ENCODE measurements around the gene SUOX. TPM values are rescaled to one million over a fixed set of nuclear protein-coding genes. Genes with fewer than 3 reads are reported as not detected.

SUOX gene
- total RNA-seq (9.4 TPM), polyA plus RNA-seq (11.6 TPM)
- long read RNA-seq, donor 1 = 0 reads
- long read RNA-seq, donor 2 = 0 reads
- long read RNA-seq, donor 3, partial matches to known transcripts = 6 of 8 reads
- long read RNA-seq, donor 3, other reads (novel, unspliced or antisense) = 0 of 8 reads
- long read RNA-seq, donor 4 = 0 reads
- long read RNA-seq, donor 5, transcript SUOX-201 (5 exons, 2,364 nt) = major isoform, 6 of 10 reads
- long read RNA-seq, donor 5, partial matches to known transcripts = 0 of 10 reads
- long read RNA-seq, donor 5, other reads (novel, unspliced or antisense) = 0 of 10 reads
- long read RNA-seq, donor 6, partial matches to known transcripts = 0 of 3 reads
- long read RNA-seq, donor 6, other reads (novel, unspliced or antisense) = 0 of 3 reads
- long read RNA-seq, donor 7, partial matches to known transcripts = 0 of 3 reads
- long read RNA-seq, donor 7, other reads (novel, unspliced or antisense) = 0 of 3 reads
- long read RNA-seq, donor 8 = 0 reads
- long read RNA-seq, donor 9, partial matches to known transcripts = 0 of 2 reads
- long read RNA-seq, donor 9, other reads (novel, unspliced or antisense) = 0 of 2 reads
- long read RNA-seq, donor 10, partial matches to known transcripts = 0 of 3 reads
- long read RNA-seq, donor 10, other reads (novel, unspliced or antisense) = 0 of 3 reads

DNA sequence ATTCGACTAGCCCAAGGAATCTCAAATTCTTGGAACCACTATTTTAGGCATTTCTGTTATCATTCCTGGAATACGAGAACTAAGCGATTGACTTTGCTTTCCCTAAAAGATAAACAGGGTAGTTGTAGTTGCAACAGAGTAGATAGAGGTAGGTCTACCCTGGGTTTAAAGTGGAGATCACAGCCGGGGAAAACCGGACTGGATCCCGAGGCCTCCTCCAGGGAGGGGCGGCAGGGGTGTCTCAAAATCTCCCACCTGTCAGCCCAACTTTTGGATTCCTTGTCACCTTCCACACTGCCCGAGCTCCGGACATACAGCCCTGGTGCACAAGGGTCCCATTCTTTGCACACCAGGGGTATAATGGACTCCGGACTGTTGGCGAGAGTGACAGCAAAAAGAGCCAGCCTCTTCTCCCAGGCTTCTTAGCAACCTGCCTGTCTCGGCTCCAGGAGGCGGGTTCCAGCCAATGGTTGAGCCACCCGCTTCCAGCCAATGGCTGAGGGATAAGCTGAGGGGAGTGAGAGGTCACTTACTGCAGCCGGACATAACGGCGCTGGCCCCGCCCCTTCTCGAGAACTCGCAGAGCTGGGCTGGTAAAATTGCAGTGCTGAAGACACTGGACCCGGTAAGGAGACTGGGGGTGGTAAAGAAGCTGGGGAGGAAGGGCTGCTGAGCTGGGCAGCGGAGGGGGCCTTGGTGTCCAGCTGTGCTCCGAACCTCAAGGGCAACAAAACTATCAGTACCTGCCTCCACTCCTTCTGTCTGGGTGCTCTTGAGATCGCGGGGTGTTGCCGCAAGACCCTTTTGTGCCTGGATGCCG lies at the start of gene SUOX:
SUOX (plus strand) TSS at position 562 of the 820 bp plus-strand sequence. CDS start 4,946 bp downstream, outside the sequence.
- H3K4me3 ChIP-seq (ENCODE audit: low read length in 2 of 2) = peak within 1 kb of the TSS; percentile 35 to 38
- 2% methylated on average over 27 of the region's 27 CpGs for WGBS
- peaks cover 2 to 11% of the 10 kb centered on the region in 2 donors for H3K4me1 ChIP-seq (ENCODE audit: control insufficient read depth in 2 of 2, insufficient read depth in 2 of 2, low read length in 2 of 2)
- H3K9me3 ChIP-seq (ENCODE audit: control insufficient read depth in 2 of 2, insufficient read depth in 1 of 2, low read length in 1 of 2) = no peaks in the 10 kb centered on the region
- peak within 1 kb of the TSS in 1 of 2 donors; percentile 3 for H3K27ac ChIP-seq (ENCODE audit: low read depth in 1 of 2, low read length in 1 of 2)
- H3K36me3 ChIP-seq (ENCODE audit: control insufficient read depth in 2 of 2, insufficient read depth in 2 of 2, low read length in 1 of 2) = peaks cover 25 to 30% of the 10 kb centered on the region in 2 donors
- H3K27me3 ChIP-seq (ENCODE audit: control insufficient read depth in 2 of 2, insufficient read depth in 1 of 2, low read length in 1 of 2) = peaks cover 2 to 14% of the 10 kb centered on the region in 2 donors
- peak in 2 of 9 donors; percentile 37 to 58 for DNase-seq (ENCODE audit: low read depth in 6 of 9, low spot score in 9 of 9)

DNA sequence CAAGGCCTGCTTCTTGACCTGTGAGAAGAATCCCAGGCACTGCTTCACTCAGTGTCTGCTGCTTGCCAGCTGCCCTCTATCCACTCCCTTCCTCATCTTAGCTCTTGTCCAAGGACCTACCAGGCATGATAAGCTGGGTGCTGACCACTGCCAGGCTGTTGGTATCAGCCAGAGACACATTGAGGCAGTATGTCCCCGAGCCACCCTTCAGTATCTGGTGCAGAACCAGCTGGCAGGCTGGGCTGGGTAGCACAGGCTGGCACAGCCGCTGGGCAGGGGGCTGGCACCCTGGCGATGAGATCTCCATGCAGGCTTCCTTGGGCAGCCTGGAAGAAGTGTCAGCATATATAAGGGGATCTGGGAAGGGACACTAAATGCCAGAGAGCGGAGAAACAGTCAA lies 41.7 kb upstream of the SUOX start:
- WGBS = 97% methylated on average over 4 of the region's 4 CpGs
- H3K4me3 ChIP-seq (ENCODE audit: low read length in 2 of 2) = no peak overlapping the region
- H3K27me3 ChIP-seq (ENCODE audit: control insufficient read depth in 2 of 2, insufficient read depth in 1 of 2, low read length in 1 of 2) = no peaks in the 10 kb centered on the region
- peaks cover 0 to 3% of the 10 kb centered on the region in 2 donors for H3K9me3 ChIP-seq (ENCODE audit: control insufficient read depth in 2 of 2, insufficient read depth in 1 of 2, low read length in 1 of 2)
- no peak for DNase-seq (ENCODE audit: low read depth in 6 of 9, low spot score in 9 of 9)
- H3K36me3 ChIP-seq (ENCODE audit: control insufficient read depth in 2 of 2, insufficient read depth in 2 of 2, low read length in 1 of 2) = peaks cover 44 to 59% of the 10 kb centered on the region in 2 donors
- peak overlapping the region in 1 of 2 donors; percentile 36 for H3K27ac ChIP-seq (ENCODE audit: low read depth in 1 of 2, low read length in 1 of 2)
- peaks cover 0 to 19% of the 10 kb centered on the region in 2 donors for H3K4me1 ChIP-seq (ENCODE audit: control insufficient read depth in 2 of 2, insufficient read depth in 2 of 2, low read length in 2 of 2)

GRCh38 chr12:55955800-55956508 lies 41.1 kb upstream of the SUOX start:
- Histone ChIP-seq H3K4me1 (ENCODE audit: control insufficient read depth in 2 of 2, insufficient read depth in 2 of 2, low read length in 2 of 2) (peaks cover 0 to 19% of the 10 kb centered on the region in 2 donors), H3K27ac (ENCODE audit: low read depth in 1 of 2, low read length in 1 of 2) (no peak overlapping the region), H3K9me3 (ENCODE audit: control insufficient read depth in 2 of 2, insufficient read depth in 1 of 2, low read length in 1 of 2) (peaks cover 0 to 3% of the 10 kb centered on the region in 2 donors), H3K36me3 (ENCODE audit: control insufficient read depth in 2 of 2, insufficient read depth in 2 of 2, low read length in 1 of 2) (peaks cover 43 to 53% of the 10 kb centered on the region in 2 donors), H3K27me3 (ENCODE audit: control insufficient read depth in 2 of 2, insufficient read depth in 1 of 2, low read length in 1 of 2) (no peaks in the 10 kb centered on the region), H3K4me3 (ENCODE audit: low read length in 2 of 2) (no peak overlapping the region)
- WGBS = 97% methylated on average over 6 of the region's 6 CpGs
- peak in 1 of 9 donors; percentile 70 for DNase-seq (ENCODE audit: low read depth in 6 of 9, low spot score in 9 of 9)

DNA sequence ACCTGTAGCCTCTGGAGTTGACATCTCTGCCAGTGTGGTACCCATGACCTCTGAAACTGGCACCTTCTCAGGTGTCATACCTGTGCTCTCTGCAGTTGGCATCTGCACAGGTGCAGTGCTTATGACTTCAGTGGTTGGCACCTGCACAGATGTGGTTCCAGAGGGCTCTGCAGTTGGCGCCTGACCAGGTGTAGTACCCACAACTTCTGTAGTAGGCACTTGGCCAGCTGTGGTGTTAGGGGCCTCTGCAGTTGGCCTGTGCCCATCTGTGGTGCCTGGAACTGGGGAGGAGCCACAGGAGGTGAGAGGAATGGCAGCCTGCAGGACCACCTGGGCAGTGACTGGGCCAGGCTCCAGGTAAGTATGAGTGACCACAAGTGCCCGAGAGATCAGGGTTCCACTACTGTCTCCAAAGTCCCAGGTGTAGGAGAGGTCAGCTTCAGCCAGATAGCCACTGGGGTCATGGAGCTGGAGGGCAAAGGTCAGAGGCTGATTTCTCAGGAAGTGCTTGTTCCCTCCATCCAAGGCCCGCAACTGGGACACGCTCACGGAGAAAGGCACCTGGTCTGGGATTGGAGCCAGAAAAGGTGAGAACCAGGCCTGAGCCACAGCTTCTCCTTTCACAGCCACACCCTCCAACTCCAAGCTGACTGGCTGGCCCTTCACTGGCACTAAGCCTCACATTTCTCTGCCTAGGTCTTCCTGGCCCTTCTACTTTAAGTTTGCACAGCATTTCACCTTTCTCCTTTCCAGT lies 39.8 kb upstream of the SUOX start:
- no peaks in the 10 kb centered on the region for H3K27me3 ChIP-seq (ENCODE audit: control insufficient read depth in 2 of 2, insufficient read depth in 1 of 2, low read length in 1 of 2)
- 90% methylated on average over 5 of the region's 5 CpGs for WGBS
- peaks cover 0 to 3% of the 10 kb centered on the region in 2 donors for H3K9me3 ChIP-seq (ENCODE audit: control insufficient read depth in 2 of 2, insufficient read depth in 1 of 2, low read length in 1 of 2)
- H3K4me1 ChIP-seq (ENCODE audit: control insufficient read depth in 2 of 2, insufficient read depth in 2 of 2, low read length in 2 of 2) = peaks cover 0 to 19% of the 10 kb centered on the region in 2 donors
- DNase-seq (ENCODE audit: low read depth in 6 of 9, low spot score in 9 of 9) = no peak
- peak overlapping the region in 1 of 2 donors; percentile 26 for H3K27ac ChIP-seq (ENCODE audit: low read depth in 1 of 2, low read length in 1 of 2)
- H3K4me3 ChIP-seq (ENCODE audit: low read length in 2 of 2) = no peak overlapping the region
- H3K36me3 ChIP-seq (ENCODE audit: control insufficient read depth in 2 of 2, insufficient read depth in 2 of 2, low read length in 1 of 2) = peaks cover 30 to 40% of the 10 kb centered on the region in 2 donors

- Histone ChIP-seq H3K4me3 (ENCODE audit: low read length in 2 of 2) (no peak overlapping the region), H3K36me3 (ENCODE audit: control insufficient read depth in 2 of 2, insufficient read depth in 2 of 2, low read length in 1 of 2) (peaks cover 0 to 8% of the 10 kb centered on the region in 2 donors), H3K27me3 (ENCODE audit: control insufficient read depth in 2 of 2, insufficient read depth in 1 of 2, low read length in 1 of 2) (no peaks in the 10 kb centered on the region), H3K27ac (ENCODE audit: low read depth in 1 of 2, low read length in 1 of 2) (no peak overlapping the region), H3K4me1 (ENCODE audit: control insufficient read depth in 2 of 2, insufficient read depth in 2 of 2, low read length in 2 of 2) (peaks cover 18 to 25% of the 10 kb centered on the region in 2 donors), H3K9me3 (ENCODE audit: control insufficient read depth in 2 of 2, insufficient read depth in 1 of 2, low read length in 1 of 2) (no peaks in the 10 kb centered on the region)
- 85% methylated on average over 2 of the region's 2 CpGs for WGBS
- DNase-seq (ENCODE audit: low read depth in 6 of 9, low spot score in 9 of 9) = no peak
These were observed 33.3 kb upstream of the SUOX start for GRCh38 chr12:55963760-55964159.

- peaks cover 18 to 25% of the 10 kb centered on the region in 2 donors for H3K4me1 ChIP-seq (ENCODE audit: control insufficient read depth in 2 of 2, insufficient read depth in 2 of 2, low read length in 2 of 2)
- DNase-seq (ENCODE audit: low read depth in 6 of 9, low spot score in 9 of 9) = no peak
- H3K36me3 ChIP-seq (ENCODE audit: control insufficient read depth in 2 of 2, insufficient read depth in 2 of 2, low read length in 1 of 2) = peaks cover 0 to 19% of the 10 kb centered on the region in 2 donors
- no peak overlapping the region for H3K27ac ChIP-seq (ENCODE audit: low read depth in 1 of 2, low read length in 1 of 2)
- no peak overlapping the region for H3K4me3 ChIP-seq (ENCODE audit: low read length in 2 of 2)
- H3K9me3 ChIP-seq (ENCODE audit: control insufficient read depth in 2 of 2, insufficient read depth in 1 of 2, low read length in 1 of 2) = no peaks in the 10 kb centered on the region
- H3K27me3 ChIP-seq (ENCODE audit: control insufficient read depth in 2 of 2, insufficient read depth in 1 of 2, low read length in 1 of 2) = no peaks in the 10 kb centered on the region
- WGBS = 99% methylated on average over 5 of the region's 5 CpGs
These were observed 31.8 kb upstream of the SUOX start for GRCh38 chr12:55965240-55965639.

DNA sequence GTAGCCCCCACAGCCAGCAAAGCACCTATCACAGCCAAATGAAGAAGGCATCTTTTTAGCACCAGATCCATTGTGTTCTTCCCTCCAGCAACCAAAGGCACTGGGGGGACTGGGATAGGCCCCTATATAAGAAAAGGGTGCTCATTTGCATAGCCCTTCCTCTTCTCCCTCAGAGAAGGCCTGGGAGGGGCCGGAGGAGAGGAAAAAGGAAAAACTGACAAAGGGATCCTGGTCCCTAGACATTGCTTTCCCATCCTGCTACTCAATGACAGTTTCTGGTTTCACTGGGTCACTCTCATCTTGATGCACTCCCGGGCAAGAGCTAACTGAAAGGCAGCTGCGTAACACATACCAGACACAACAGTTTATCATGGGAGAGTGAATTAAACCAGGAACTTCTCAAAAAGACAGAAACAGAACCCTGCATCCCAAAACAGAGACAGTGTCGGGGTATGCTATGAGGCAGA lies 31.1 kb upstream of the SUOX start, which contains the start of gene PMEL:
PMEL (minus strand) TSS at position 102 of the 467 bp plus-strand sequence; CDS start at position 71, 31 bp downstream.
- Histone ChIP-seq H3K27ac (ENCODE audit: low read depth in 1 of 2, low read length in 1 of 2) (peak within 1 kb of the TSS; percentile 45 to 59), H3K27me3 (ENCODE audit: control insufficient read depth in 2 of 2, insufficient read depth in 1 of 2, low read length in 1 of 2) (no peaks in the 10 kb centered on the region), H3K36me3 (ENCODE audit: control insufficient read depth in 2 of 2, insufficient read depth in 2 of 2, low read length in 1 of 2) (peaks cover 4 to 24% of the 10 kb centered on the region in 2 donors), H3K9me3 (ENCODE audit: control insufficient read depth in 2 of 2, insufficient read depth in 1 of 2, low read length in 1 of 2) (no peaks in the 10 kb centered on the region), H3K4me1 (ENCODE audit: control insufficient read depth in 2 of 2, insufficient read depth in 2 of 2, low read length in 2 of 2) (peaks cover 18 to 25% of the 10 kb centered on the region in 2 donors), H3K4me3 (ENCODE audit: low read length in 2 of 2) (peak within 1 kb of the TSS; percentile 71 to 84)
- DNase-seq (ENCODE audit: low read depth in 6 of 9, low spot score in 9 of 9) = no peak
- whole genome bisulfite sequencing = 42% methylated on average over 4 of the region's 4 CpGs
